PC-9 (cell line): ENCODE data around the gene GTF2H3. TPM values are rescaled to one million over a fixed set of nuclear protein-coding genes. Genes with fewer than 3 reads are reported as not detected.
A peak's percentile ranks its signal among the peaks of the same experiment; 100 is the strongest.

Experiments
- BruUV-seq: library from RNA; stranded (reverse); fragments of 400-500 nt; replicated peaks from 2 replicates; lab custom pipeline; 2021; lab: Mats Ljungman, UMichigan
- CTCF ChIA-PET: fragments of 300-600 bp; sonication (Branson Sonifier 250); formaldehyde crosslinking; loops from one replicate; lab custom pipeline; 2022; ENCODE audit warnings: antibody characterized with exemption; lab: Charles Lee
- POLR2A ChIA-PET: fragments of 300-600 bp; sonication (Branson Sonifier 250); formaldehyde crosslinking; loops from one replicate; lab custom pipeline; 2022; ENCODE audit warnings: antibody characterized with exemption; ENCODE audit not compliant: unreplicated experiment; lab: Charles Lee
- DNase-seq, 2 experiments: peaks; one replicate each; pipeline versions ENCODE4 v3.0.0 to v3.0.0-alpha.2; 2015 to 2022; ENCODE audit warnings: mixed read lengths in 1 of 2
- H2AFZ ChIP-seq: fragments of 200-600 bp; sonication (generic); 2 replicates; pipeline ENCODE4 v1.8.1; 2017; ENCODE audit warnings: antibody characterized with exemption
- H3F3A ChIP-seq: fragments of 200-600 bp; sonication (generic); 2 replicates; pipeline ENCODE4 v1.8.1; 2017; ENCODE audit warnings: antibody characterized with exemption, mild to moderate bottlenecking, low read depth; ENCODE audit not compliant: insufficient read depth
- H3K27ac ChIP-seq: fragments of 200-600 bp; sonication (generic); 2 replicates; pipeline ENCODE4 v1.6.1; 2016; ENCODE audit warnings: mixed run types
- H3K27me3 ChIP-seq: fragments of 200-600 bp; sonication (generic); 2 replicates; pipeline ENCODE4 v1.6.1; 2016; ENCODE audit warnings: low read depth, mixed run types; ENCODE audit not compliant: insufficient read depth
- H3K36me3 ChIP-seq: fragments of 200-600 bp; sonication (generic); 2 replicates; pipeline ENCODE4 v1.6.1; 2016; ENCODE audit warnings: low read depth, mixed run types
- H3K4me1 ChIP-seq: fragments of 200-600 bp; sonication (generic); replicated peaks from 2 replicates; pipeline ENCODE4 v1.6.1; 2016; ENCODE audit warnings: mixed run types; ENCODE audit not compliant: insufficient read depth
- H3K4me2 ChIP-seq: fragments of 200-600 bp; sonication (generic); 2 replicates; pipeline ENCODE4 v1.6.1; 2017; ENCODE audit warnings: mixed run types
- H3K4me3 ChIP-seq: fragments of 200-600 bp; sonication (generic); 2 replicates; pipeline ENCODE4 v1.6.1; 2016; ENCODE audit warnings: mixed run types
- H3K79me2 ChIP-seq: fragments of 200-600 bp; sonication (generic); 2 replicates; pipeline ENCODE4 v1.6.1; 2017; ENCODE audit warnings: low read depth, mixed run types
- H3K9me2 ChIP-seq: fragments of 200-600 bp; sonication (generic); 2 replicates; pipeline ENCODE4 v1.8.1; 2017; ENCODE audit warnings: mild to moderate bottlenecking; ENCODE audit not compliant: insufficient read depth
- H3K9me3 ChIP-seq: fragments of 200-600 bp; sonication (generic); 2 replicates; pipeline ENCODE4 v1.8.1; 2016; ENCODE audit warnings: low read depth; ENCODE audit not compliant: insufficient read depth
- H4K20me1 ChIP-seq: fragments of 200-600 bp; sonication (generic); 2 replicates; pipeline ENCODE4 v1.8.1; 2017; ENCODE audit not compliant: insufficient read depth
- CTCF ChIP-seq: fragments of 200-600 bp; sonication (generic); conservative IDR thresholded peaks from 2 replicates; pipeline ENCODE4 v1.6.1; 2017; ENCODE audit warnings: mixed run types, antibody characterized with exemption, mild to moderate bottlenecking, moderate library complexity
- EZH2 ChIP-seq: fragments of 200-600 bp; sonication (generic); IDR thresholded peaks from 2 replicates; pipeline ENCODE4 v1.8.0; 2017; ENCODE audit warnings: antibody characterized with exemption, low read depth
- intact Hi-C: fragments of 100-400 bp; cut with micrococcal nuclease; formaldehyde crosslinking; loops from one replicate; pipeline ENCODE4 v1.10.0; 2022; ENCODE audit not compliant: unreplicated experiment
- total RNA-seq: library from RNA; stranded (reverse); gene quantifications from 2 replicates; pipeline ENCODE4 v1.2.3, GENCODE V29; 2021

The GTF2H3 gene
- total RNA-seq, 1 experiment from 2014 or later, result 42.9 TPM

- no TSS peak for BruUV-seq
- Histone ChIP-seq H3K4me1 (peaks cover 12% of the 10 kb centered on the region; the same call in 1 of the 2 replicates), H3K9me2 (no peaks in the 10 kb centered on the region), H3K27me3 (no peaks in the 10 kb centered on the region), H3K27ac (no peak overlapping the region), H3K79me2 (peaks cover 28% of the 10 kb centered on the region), H3K36me3 (peaks cover 34% of the 10 kb centered on the region), H3F3A (peaks cover 44% of the 10 kb centered on the region), H3K4me2 (no peak overlapping the region), H2AFZ (no peak overlapping the region), H4K20me1 (peaks cover 31% of the 10 kb centered on the region), H3K9me3 (no peaks in the 10 kb centered on the region), H3K4me3 (no peak overlapping the region)
- intact Hi-C loops, result no loop called here
- TF ChIP-seq CTCF (no peak), EZH2 (no peak)
- CTCF ChIA-PET, result no interaction called here
- no peak for DNase-seq
- POLR2A ChIA-PET, result no interaction called here
Observed at GRCh38 chr12:123597100-123597499, 36.5 kb upstream of the GTF2H3 start.

GRCh38 chr12:123598522-123598921, 35.1 kb upstream of the GTF2H3 start:
- no TSS peak for BruUV-seq
- Histone ChIP-seq H3K4me2 (no peak overlapping the region), H3K4me3 (no peak overlapping the region), H3K27me3 (no peaks in the 10 kb centered on the region), H3K9me3 (no peaks in the 10 kb centered on the region), H3K36me3 (peaks cover 27% of the 10 kb centered on the region), H3K4me1 (peaks cover 17% of the 10 kb centered on the region; the same call in 1 of the 2 replicates), H3F3A (peaks cover 43% of the 10 kb centered on the region), H4K20me1 (peaks cover 20% of the 10 kb centered on the region), H3K9me2 (no peaks in the 10 kb centered on the region), H3K79me2 (peaks cover 30% of the 10 kb centered on the region), H2AFZ (no peak overlapping the region), H3K27ac (peak overlapping the region; percentile 9; the same call in 1 of the 2 replicates)
- TF ChIP-seq CTCF, result no peak
- CTCF ChIA-PET, result no interaction called here
- POLR2A ChIA-PET, result interaction anchor here (0.6 kb wide), 1 partner anchor 21 kb away, joined by 10 read pairs; no protein-coding TSS in a partner anchor
- intact Hi-C loops, result no loop called here
- no peak for DNase-seq

GRCh38 chr12:123599310-123599709, 34.3 kb upstream of the GTF2H3 start:
- ChIA-PET POLR2A (no interaction called here), CTCF (no interaction called here)
- Histone ChIP-seq H3K4me1 (peaks cover 17% of the 10 kb centered on the region; the same call in 1 of the 2 replicates), H3F3A (peaks cover 45% of the 10 kb centered on the region), H3K36me3 (peaks cover 26% of the 10 kb centered on the region), H3K4me2 (no peak overlapping the region), H3K9me2 (no peaks in the 10 kb centered on the region), H3K27me3 (no peaks in the 10 kb centered on the region), H4K20me1 (peaks cover 20% of the 10 kb centered on the region), H3K9me3 (no peaks in the 10 kb centered on the region), H3K27ac (no peak overlapping the region), H2AFZ (no peak overlapping the region), H3K79me2 (peaks cover 33% of the 10 kb centered on the region), H3K4me3 (no peak overlapping the region)
- no TSS peak for BruUV-seq
- TF ChIP-seq CTCF, result no peak
- no peak for TF ChIP-seq EZH2
- no peak for DNase-seq
- intact Hi-C loops, result no loop called here
